UCSD-AML1 (cell line): Measurements from ENCODE around the gene C1QL2.

Source experiments
- DNase-seq: peaks from one replicate; lab custom pipeline; 2025; ENCODE audit not compliant: unreplicated experiment; lab: John Stamatoyannopoulos, UW

Gene C1QL2

GRCh38 chr2:119109866-119110265 is 48.7 kb downstream of the C1QL2 start:
- no peak for DNase-seq

- DNase-seq, result no peak
Observed at GRCh38 chr2:119108186-119108585, 50.4 kb downstream of the C1QL2 start.

GRCh38 chr2:119106301-119106897 is 52.2 kb downstream of the C1QL2 start:
- DNase-seq, result peak; percentile 50
